MM.1S (cell line): ENCODE data around the gene NBAS.

Source experiments
- EZH2 ChIP-seq: fragments of 300-600 bp; sonication (generic); optimal IDR thresholded peaks from 2 replicates; pipeline ENCODE3; 2017; ENCODE audit warnings: low read depth, mild to moderate bottlenecking, antibody characterized with exemption, low read length, mixed read lengths
- TF ChIP-seq, protein P1 (sequence below): fragments of 300-600 bp; sonication (generic); IDR thresholded peaks from 2 replicates; pipeline ENCODE4 v1.5.1; 2016; ENCODE audit warnings: antibody characterized with exemption, low read length, mixed read lengths

DNA sequence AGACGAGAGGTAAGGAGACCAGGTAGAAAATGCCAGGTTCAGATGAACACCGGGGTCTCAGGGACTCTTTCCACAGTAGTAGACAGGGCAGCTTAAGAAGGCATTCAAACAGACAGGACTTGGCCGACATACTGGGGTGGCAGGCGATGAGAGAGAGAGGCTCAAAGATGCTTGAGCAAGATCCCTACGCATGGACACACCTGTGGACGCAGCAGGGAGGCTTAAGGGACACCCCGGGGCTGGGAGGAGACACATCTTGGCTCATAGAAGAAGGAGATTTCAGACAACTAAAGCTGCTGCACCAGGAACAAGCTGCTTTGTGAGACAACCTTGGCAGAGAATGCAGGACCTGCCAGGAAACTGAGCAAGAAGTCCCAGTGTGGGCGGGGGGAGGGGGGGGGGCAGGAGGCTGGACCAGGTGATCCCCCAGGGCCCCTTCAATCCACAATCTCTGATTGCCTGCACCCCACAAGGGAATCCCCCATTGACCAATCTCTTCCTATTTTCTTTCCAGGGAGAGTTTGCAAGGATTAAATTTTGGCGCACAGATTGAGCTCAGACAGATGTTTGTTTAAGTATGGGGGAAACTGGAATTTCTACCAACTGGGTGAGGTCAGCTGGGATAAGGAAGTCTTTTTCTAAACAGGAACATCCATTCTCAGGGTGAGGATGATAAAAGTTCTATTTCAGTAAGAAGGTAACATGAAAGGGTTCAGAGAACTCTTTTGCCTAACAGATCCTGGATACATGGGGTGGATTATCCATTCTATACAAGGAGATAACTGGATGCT lies 400.7 kb downstream of the NBAS start:
- TF ChIP-seq, protein P1, sequence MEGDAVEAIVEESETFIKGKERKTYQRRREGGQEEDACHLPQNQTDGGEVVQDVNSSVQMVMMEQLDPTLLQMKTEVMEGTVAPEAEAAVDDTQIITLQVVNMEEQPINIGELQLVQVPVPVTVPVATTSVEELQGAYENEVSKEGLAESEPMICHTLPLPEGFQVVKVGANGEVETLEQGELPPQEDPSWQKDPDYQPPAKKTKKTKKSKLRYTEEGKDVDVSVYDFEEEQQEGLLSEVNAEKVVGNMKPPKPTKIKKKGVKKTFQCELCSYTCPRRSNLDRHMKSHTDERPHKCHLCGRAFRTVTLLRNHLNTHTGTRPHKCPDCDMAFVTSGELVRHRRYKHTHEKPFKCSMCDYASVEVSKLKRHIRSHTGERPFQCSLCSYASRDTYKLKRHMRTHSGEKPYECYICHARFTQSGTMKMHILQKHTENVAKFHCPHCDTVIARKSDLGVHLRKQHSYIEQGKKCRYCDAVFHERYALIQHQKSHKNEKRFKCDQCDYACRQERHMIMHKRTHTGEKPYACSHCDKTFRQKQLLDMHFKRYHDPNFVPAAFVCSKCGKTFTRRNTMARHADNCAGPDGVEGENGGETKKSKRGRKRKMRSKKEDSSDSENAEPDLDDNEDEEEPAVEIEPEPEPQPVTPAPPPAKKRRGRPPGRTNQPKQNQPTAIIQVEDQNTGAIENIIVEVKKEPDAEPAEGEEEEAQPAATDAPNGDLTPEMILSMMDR = no peak
- no peak for TF ChIP-seq EZH2
